Measurements from ENCODE around the gene SRMS.

Gene SRMS

DNA sequence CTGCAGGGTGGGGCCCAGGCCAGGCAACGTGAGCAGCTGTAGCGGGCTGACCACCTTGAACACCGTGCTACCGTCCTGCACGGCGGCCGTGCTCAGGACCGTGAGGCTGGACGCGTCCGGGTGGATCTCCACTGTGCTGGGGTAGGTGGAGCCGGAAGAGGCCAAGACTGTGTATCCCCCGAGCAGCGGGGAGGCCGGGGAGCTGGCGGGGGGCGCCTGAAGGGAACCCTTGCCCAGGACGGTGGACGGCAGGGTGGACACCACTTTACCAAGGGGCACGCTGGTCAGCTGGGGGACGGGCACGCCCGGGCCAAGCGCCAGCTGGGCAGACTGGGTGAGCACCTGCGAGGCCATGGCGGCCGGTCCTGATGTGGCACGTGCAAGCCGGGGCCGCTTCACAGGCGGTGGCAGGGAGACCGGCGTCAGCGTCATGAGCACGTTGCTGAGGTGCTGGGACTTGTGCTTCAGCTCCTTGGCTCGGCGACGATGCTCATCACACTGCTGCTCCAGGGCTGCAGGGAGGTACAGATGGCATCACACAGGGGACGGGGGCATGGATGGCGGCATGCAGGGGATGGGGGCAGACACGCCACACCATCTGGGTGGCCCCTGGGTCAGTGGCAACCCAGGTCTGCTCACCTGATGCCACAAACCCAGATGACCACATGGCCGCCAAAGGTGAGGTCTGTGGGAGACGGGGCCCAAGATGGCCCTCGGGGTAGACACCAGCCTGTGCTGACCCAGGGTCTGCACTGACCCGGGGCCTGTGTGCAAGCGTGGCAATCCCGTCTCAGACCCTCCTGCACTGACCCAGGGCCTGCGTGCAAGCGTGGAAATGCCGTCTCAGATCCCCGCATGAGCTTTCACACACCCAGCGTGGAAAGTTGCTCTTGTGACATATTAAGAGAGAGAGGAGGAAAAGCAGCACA, 42.9 kb upstream of the SRMS start:
- H3K36me3 ChIP-seq (replicated peaks; ENCODE audit: low read depth, low read length), result peaks cover 22% of the 10 kb centered on the region
- H4K20me1 ChIP-seq (ENCODE audit: insufficient read depth, low read length), result peaks cover 2% of the 10 kb centered on the region; the same call in 1 of the 2 replicates
- no peaks in the 10 kb centered on the region for H3K27me3 ChIP-seq (ENCODE audit: low read depth, low read length)
- no peak overlapping the region for H3K9ac ChIP-seq (ENCODE audit: low read length)
- no peak overlapping the region for H3K4me2 ChIP-seq (ENCODE audit: low read length)
- H3K4me3 ChIP-seq (ENCODE audit: low read length), result no peak overlapping the region
- no peaks in the 10 kb centered on the region for H3K4me1 ChIP-seq (ENCODE audit: low read length)
- no peak for TF ChIP-seq EZH2phosphoT487 (IDR thresholded peaks at IDR 0.05; ENCODE audit: low read depth)
- TF ChIP-seq, protein P1, sequence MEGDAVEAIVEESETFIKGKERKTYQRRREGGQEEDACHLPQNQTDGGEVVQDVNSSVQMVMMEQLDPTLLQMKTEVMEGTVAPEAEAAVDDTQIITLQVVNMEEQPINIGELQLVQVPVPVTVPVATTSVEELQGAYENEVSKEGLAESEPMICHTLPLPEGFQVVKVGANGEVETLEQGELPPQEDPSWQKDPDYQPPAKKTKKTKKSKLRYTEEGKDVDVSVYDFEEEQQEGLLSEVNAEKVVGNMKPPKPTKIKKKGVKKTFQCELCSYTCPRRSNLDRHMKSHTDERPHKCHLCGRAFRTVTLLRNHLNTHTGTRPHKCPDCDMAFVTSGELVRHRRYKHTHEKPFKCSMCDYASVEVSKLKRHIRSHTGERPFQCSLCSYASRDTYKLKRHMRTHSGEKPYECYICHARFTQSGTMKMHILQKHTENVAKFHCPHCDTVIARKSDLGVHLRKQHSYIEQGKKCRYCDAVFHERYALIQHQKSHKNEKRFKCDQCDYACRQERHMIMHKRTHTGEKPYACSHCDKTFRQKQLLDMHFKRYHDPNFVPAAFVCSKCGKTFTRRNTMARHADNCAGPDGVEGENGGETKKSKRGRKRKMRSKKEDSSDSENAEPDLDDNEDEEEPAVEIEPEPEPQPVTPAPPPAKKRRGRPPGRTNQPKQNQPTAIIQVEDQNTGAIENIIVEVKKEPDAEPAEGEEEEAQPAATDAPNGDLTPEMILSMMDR (IDR thresholded peaks at IDR 0.05; ENCODE audit: low read depth, low read length), result no peak
- H3K9me3 ChIP-seq (ENCODE audit: insufficient read depth, low read length), result no peaks in the 10 kb centered on the region
- H3K27ac ChIP-seq (ENCODE audit: low read length), result no peak overlapping the region
- H2AFZ ChIP-seq (ENCODE audit: low read depth, low read length), result no peak overlapping the region
- H3K79me2 ChIP-seq (ENCODE audit: low read length), result no peaks in the 10 kb centered on the region

DNA sequence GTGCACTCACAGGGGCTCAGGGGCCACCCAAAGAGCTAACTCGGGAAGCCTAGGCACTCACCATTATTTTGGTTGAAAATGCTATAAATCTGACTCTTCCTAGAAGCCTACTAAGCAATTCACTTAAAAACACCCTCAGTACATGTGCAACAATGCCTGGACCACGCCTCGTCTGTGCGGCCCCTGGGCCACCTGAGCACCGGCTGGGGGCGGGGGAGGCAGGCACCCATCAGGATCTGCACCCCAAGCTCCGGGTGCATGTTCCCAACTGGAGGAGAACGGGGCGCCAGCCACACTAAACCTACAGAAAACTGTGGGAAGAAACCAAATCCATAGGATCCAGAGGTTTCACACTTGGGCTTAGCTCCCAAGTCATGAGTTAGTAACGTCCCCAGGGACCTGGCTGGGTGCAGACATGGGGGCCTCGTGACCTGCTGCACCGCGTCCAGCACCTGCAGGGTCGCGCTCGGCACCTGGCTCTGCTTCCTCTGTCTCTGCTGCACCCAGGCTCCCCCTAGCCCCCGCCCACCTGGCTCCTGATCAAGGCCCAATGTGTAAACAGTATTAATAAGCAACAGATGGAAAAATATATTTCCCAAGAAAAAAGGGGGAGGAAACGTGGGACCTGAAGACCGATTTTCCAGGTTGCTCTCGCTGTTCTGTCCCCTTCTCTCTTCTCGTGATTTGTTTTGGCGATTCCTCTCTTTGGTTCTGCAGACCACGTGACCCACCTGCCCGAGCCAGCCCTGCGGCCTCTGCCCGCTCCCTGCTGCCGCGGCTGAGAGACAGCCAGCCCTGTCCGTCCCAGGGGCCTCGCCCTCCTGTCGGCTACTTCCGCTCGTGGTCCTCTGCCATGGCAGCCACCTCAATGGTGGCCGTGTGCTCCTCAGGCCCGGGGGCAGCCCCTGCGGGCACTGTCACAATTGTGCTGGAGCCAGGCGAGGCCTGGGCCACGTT, 42.0 kb upstream of the SRMS start:
- Histone ChIP-seq H3K9ac (ENCODE audit: low read length) (no peak overlapping the region), H4K20me1 (ENCODE audit: insufficient read depth, low read length) (peaks cover 2% of the 10 kb centered on the region; the same call in 1 of the 2 replicates), H3K4me2 (ENCODE audit: low read length) (no peak overlapping the region), H3K36me3 (replicated peaks; ENCODE audit: low read depth, low read length) (peaks cover 22% of the 10 kb centered on the region), H3K79me2 (ENCODE audit: low read length) (no peaks in the 10 kb centered on the region), H3K27ac (ENCODE audit: low read length) (no peak overlapping the region), H2AFZ (ENCODE audit: low read depth, low read length) (no peak overlapping the region), H3K4me1 (ENCODE audit: low read length) (no peaks in the 10 kb centered on the region), H3K9me3 (ENCODE audit: insufficient read depth, low read length) (no peaks in the 10 kb centered on the region), H3K27me3 (ENCODE audit: low read depth, low read length) (no peaks in the 10 kb centered on the region), H3K4me3 (ENCODE audit: low read length) (no peak overlapping the region)
- TF ChIP-seq, protein P1 (IDR thresholded peaks at IDR 0.05; ENCODE audit: low read depth, low read length), result no peak
- no peak for TF ChIP-seq EZH2phosphoT487 (IDR thresholded peaks at IDR 0.05; ENCODE audit: low read depth)

DNA sequence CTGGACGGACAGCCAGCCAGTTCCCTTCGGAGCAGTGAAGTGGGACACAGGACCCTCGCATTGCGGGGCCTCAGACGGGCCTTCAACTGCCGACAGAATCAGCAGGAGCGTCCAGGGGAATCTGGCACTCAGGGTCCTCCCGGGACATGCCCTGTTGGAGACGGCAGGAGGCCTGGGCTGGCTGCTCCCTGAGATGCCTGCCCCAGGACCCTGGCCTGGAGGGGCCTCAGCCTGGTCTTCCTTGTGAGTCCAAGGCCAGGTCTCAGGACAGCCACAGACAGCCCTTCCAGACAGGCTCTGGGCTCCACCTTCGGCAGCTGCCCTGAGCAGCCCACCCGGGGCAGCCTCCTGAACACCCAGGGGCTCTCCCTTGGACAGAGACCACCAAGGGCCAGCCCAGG, 41.1 kb upstream of the SRMS start:
- Histone ChIP-seq H3K27ac (ENCODE audit: low read length) (no peak overlapping the region), H4K20me1 (ENCODE audit: insufficient read depth, low read length) (peaks cover 2% of the 10 kb centered on the region; the same call in 1 of the 2 replicates), H3K27me3 (ENCODE audit: low read depth, low read length) (no peaks in the 10 kb centered on the region), H3K4me3 (ENCODE audit: low read length) (no peak overlapping the region), H3K4me1 (ENCODE audit: low read length) (no peaks in the 10 kb centered on the region), H3K4me2 (ENCODE audit: low read length) (no peak overlapping the region), H3K36me3 (replicated peaks; ENCODE audit: low read depth, low read length) (peaks cover 22% of the 10 kb centered on the region), H3K9me3 (ENCODE audit: insufficient read depth, low read length) (no peaks in the 10 kb centered on the region), H3K79me2 (ENCODE audit: low read length) (no peaks in the 10 kb centered on the region), H2AFZ (ENCODE audit: low read depth, low read length) (no peak overlapping the region), H3K9ac (ENCODE audit: low read length) (no peak overlapping the region)
- TF ChIP-seq EZH2phosphoT487 (IDR thresholded peaks at IDR 0.05; ENCODE audit: low read depth), result no peak
- TF ChIP-seq, protein P1 (IDR thresholded peaks at IDR 0.05; ENCODE audit: low read depth, low read length), result no peak

Data from OCI-LY3 (cell line).